VCaP (cell line): ENCODE data around the gene TOM1L1.

Source experiments
- H3K27ac ChIP-seq: fragments of 450-650 bp; 2 replicates; pipeline ENCODE4 v1.5.1; 2017
- TF ChIP-seq, protein P1 (sequence below): fragments of 450-650 bp; conservative IDR thresholded peaks from 2 replicates; pipeline ENCODE4 v1.5.1; 2017; ENCODE audit warnings: mild to moderate bottlenecking, moderate library complexity

Gene TOM1L1

DNA sequence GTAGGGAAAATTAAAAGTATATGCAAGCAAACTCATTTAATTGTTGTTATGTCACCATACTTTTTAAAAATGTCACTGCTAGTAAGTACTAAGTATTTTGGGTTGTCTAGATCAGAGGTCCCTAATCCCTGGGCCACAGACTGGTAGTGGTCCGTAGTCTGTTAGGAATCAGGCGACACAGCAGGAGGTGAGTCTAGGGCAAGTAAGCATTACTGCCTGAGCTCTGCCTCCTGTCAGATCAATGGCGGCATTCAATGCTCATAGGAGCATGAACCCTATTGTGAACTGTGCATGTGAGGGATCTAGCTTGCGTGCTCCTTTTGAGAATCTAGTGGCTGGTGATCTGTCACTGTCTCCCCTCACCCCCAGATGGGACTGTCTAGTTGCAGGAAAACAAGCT lies 89.5 kb downstream of the TOM1L1 start:
- TF ChIP-seq, protein P1, sequence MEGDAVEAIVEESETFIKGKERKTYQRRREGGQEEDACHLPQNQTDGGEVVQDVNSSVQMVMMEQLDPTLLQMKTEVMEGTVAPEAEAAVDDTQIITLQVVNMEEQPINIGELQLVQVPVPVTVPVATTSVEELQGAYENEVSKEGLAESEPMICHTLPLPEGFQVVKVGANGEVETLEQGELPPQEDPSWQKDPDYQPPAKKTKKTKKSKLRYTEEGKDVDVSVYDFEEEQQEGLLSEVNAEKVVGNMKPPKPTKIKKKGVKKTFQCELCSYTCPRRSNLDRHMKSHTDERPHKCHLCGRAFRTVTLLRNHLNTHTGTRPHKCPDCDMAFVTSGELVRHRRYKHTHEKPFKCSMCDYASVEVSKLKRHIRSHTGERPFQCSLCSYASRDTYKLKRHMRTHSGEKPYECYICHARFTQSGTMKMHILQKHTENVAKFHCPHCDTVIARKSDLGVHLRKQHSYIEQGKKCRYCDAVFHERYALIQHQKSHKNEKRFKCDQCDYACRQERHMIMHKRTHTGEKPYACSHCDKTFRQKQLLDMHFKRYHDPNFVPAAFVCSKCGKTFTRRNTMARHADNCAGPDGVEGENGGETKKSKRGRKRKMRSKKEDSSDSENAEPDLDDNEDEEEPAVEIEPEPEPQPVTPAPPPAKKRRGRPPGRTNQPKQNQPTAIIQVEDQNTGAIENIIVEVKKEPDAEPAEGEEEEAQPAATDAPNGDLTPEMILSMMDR: no peak

DNA sequence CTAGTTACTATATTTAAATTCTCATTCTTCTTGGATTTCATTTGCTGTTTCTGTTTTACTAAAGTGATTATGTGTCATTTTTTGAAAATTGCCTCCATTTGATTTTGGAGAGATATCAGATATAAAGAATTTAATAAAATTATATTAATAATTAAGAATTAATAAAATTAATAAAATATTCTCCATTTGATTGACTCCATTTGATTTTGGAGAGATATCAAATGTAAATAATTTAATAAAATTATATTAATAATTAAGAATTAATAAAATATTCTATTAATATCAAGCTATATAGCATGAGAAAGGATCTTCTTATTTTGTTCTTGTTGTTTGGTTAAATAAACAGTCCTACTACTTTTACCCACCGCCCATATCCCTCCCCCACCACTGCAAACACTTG lies 90.9 kb downstream of the TOM1L1 start:
- TF ChIP-seq, protein P1: no peak
- no peak overlapping the region for H3K27ac ChIP-seq

More for the DNA sequence above, 89.5 kb downstream of the TOM1L1 start:
- H3K27ac ChIP-seq: no peak overlapping the region

- H3K27ac ChIP-seq: no peak overlapping the region
- TF ChIP-seq, protein P1: peak; percentile 78
These were observed 92.4 kb downstream of the TOM1L1 start for GRCh38 chr17:54992797-54993639.

GRCh38 chr17:54996441-54996840 lies 95.8 kb downstream of the TOM1L1 start:
- no peak overlapping the region for H3K27ac ChIP-seq
- TF ChIP-seq, protein P1: no peak

DNA sequence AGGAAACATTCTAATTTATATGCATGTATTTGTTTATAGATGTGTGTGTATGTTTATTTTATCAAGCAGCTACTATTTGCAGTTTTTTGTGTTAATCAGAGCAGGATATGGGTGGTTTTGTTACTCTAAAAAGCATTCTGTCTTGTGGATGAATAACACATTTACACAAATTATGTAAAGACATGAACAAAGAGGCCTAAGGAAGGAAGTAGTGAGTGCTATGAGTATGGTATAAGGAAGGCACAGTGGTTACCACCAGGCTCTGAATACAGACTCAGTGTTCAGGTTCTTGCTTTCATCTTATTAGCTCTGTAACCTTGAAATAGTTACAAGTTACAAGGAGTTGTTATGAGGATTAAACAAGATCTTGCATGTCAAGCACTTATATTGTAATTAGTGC lies 101.8 kb downstream of the TOM1L1 start:
- TF ChIP-seq, protein P1: no peak
- no peak overlapping the region for H3K27ac ChIP-seq

DNA sequence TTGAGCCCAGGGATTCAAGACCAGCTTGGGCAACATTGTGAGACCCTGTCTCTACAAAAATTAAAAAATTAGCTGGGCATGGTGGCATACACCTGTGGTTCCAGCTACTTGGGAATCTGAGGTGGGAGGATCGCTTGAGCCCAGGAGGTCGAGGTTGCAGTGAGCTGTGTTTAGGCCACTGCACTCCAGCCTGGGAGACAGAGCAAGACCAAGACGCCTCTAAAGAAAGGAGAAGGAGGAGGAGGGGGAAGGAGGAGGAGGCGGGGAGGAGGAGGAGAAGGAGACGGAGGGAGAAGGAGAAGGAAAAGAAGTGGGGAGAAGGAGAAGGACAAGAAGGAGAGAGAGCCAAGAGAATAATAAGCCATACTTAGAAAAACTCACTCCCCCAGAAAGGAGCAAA lies 103.8 kb downstream of the TOM1L1 start:
- TF ChIP-seq, protein P1: no peak

GRCh38 chr17:55005520-55005919 lies 104.9 kb downstream of the TOM1L1 start:
- TF ChIP-seq, protein P1: peak; percentile 71
- no peak overlapping the region for H3K27ac ChIP-seq

More for the DNA sequence above, 103.8 kb downstream of the TOM1L1 start:
- no peak overlapping the region for H3K27ac ChIP-seq
